Measurements from ENCODE around the gene CRABP2. TPM values are rescaled to one million over a fixed set of nuclear protein-coding genes. Genes with fewer than 3 reads are reported as not detected.

CRABP2 gene
- total and polyA plus RNA-seq, 2 of the 13 experiments (the other 11 are each of a cell fraction or from before 2014, with no cell fraction given): 0.40 to 0.60 TPM

DNA sequence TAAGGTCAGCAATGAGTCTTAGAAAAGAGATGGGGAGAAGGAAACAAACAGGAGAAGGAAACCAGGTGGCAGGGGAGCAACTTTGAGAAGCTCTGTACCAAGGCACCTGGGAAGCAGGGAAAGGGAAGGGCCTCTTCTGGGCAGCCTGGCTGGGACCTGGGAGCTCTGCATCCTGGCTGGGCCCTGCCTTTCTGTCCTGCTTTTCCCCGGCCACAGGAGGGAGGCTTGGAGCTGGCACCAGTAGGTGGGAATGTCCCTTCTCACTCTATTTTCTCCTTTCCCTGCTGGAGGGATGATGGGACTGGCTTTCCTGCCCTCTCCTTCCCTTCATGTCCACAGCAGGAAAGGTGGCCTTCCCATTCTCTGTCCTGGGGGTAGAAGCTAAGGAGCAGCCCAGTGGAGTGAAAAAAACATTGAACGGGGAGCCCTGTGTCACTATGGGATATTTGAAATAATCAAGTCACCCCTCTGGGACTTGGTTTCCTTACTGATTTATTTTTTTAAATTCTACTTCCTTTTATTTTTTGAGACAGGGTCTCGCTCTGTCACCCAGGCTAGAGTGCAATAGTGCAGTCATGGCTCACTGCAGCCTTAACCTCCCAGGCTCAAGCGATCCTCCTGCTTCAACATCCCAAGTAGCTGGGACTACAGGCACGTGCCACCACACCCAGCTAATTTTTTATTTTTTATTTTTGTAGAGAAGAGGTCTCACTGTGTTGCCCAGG is 23.1 kb downstream of the CRABP2 start:
- intact Hi-C loops (cut with micrococcal nuclease; ENCODE audit: unreplicated experiment) (no loop called here), in situ Hi-C loops (cut with HindIII; ENCODE audit: extremely low pct_ligation_motif_present, low pct_unique_long_range_greater_than_20kb) (no loop called here)
- POLR2A ChIA-PET: interaction anchor here (1.4 kb wide), 1 partner anchor 21 kb away, joined by 4 read pairs; no protein-coding TSS in a partner anchor
- Histone ChIP-seq H3K9ac (ENCODE audit: insufficient read depth, low read depth, low read length) (no peak overlapping the region), H4K20me1 (ENCODE audit: insufficient read depth, low read length) (no peaks in the 10 kb centered on the region), H3K4me2 (ENCODE audit: low read depth, low read length) (no peak overlapping the region), H3K4me1 (ENCODE audit: insufficient read depth, low read length) (peaks cover 20% of the 10 kb centered on the region), H3K27ac (ENCODE audit: extremely low read length, insufficient read depth, low read length) (no peak overlapping the region), H2AFZ (ENCODE audit: low read length) (no peak overlapping the region), H3K27me3 (ENCODE audit: control insufficient read depth in 1 of 2, insufficient read depth in 2 of 2, low read length in 2 of 2) (peaks cover 6 to 49% of the 10 kb centered on the region in 2 experiments), H3K4me3 (replicated peaks in 1 of 3; ENCODE audit: insufficient read depth in 1 of 3, low read depth in 2 of 3, low read length in 3 of 3) (no peak overlapping the region), H3K9me3 (ENCODE audit: low read length) (no peaks in the 10 kb centered on the region), H3K79me2 (ENCODE audit: insufficient read depth, low read length) (peaks cover 2% of the 10 kb centered on the region), H3K36me3 (replicated peaks in 1 of 2; ENCODE audit: control insufficient read depth in 1 of 2, insufficient read depth in 2 of 2, low read length in 2 of 2) (no peaks in the 10 kb centered on the region)
- WGBS (ENCODE audit: low lambda C conversion rate): 47% methylated on average over 5 of the region's 5 CpGs
- FAIRE-seq: no peak
- TF ChIP-seq RAD21 (CRISPR knock-in tag; IDR thresholded peaks at IDR 0.05): peak; percentile 40; the same call in 1 of the 2 replicates
- 0 out of 2 replicates have a peak, but pooled peaks have one; percentile 5 for TF ChIP-seq SMC3 (IDR thresholded peaks at IDR 0.05; ENCODE audit: low read length)
- no peak for TF ChIP-seq MXD4 (CRISPR knock-in tag; IDR thresholded peaks at IDR 0.05)
- peak; percentile 30; the same call in 1 of the 2 replicates for TF ChIP-seq CTCF (CRISPR knock-in tag; IDR thresholded peaks at IDR 0.05)
- TF ChIP-seq, protein P1, sequence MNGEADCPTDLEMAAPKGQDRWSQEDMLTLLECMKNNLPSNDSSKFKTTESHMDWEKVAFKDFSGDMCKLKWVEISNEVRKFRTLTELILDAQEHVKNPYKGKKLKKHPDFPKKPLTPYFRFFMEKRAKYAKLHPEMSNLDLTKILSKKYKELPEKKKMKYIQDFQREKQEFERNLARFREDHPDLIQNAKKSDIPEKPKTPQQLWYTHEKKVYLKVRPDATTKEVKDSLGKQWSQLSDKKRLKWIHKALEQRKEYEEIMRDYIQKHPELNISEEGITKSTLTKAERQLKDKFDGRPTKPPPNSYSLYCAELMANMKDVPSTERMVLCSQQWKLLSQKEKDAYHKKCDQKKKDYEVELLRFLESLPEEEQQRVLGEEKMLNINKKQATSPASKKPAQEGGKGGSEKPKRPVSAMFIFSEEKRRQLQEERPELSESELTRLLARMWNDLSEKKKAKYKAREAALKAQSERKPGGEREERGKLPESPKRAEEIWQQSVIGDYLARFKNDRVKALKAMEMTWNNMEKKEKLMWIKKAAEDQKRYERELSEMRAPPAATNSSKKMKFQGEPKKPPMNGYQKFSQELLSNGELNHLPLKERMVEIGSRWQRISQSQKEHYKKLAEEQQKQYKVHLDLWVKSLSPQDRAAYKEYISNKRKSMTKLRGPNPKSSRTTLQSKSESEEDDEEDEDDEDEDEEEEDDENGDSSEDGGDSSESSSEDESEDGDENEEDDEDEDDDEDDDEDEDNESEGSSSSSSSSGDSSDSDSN (CRISPR knock-in tag; IDR thresholded peaks at IDR 0.05): peak; percentile 40; the same call in 1 of the 2 replicates
- no peak for DNase-seq (ENCODE audit: low spot score)
- ATAC-seq: peak; percentile 79
- CTCF ChIA-PET (ENCODE audit: low intra/inter-chr PET ratio, low total read pairs): interaction anchor here (0.6 kb wide), 1 partner anchor 44 kb away, joined by 3 read pairs; no protein-coding TSS in a partner anchor
- no TSS peak for BruUV-seq (replicated peaks)
